Fibroblast of villous mesenchyme (primary cell): ENCODE results near the gene PDIA5. TPM values are rescaled to one million over a fixed set of nuclear protein-coding genes. Genes with fewer than 3 reads are reported as not detected.

Experiments used
- DNase-seq: peaks from one replicate; pipeline ENCODE4 v3.0.0-alpha.2; 2010; ENCODE audit warnings: low read depth
- H3K4me3 ChIP-seq: 2 replicates; pipeline ENCODE4 v1.5.1; 2011; ENCODE audit warnings: low read depth, mild to moderate bottlenecking, low read length
- CTCF ChIP-seq: IDR thresholded peaks from 2 replicates; pipeline ENCODE4 v1.5.1; 2012; ENCODE audit warnings: low read depth, mild to moderate bottlenecking, low read length; ENCODE audit not compliant: insufficient read depth
- total RNA-seq: library from RNA; depleted of rRNA; stranded (reverse); fragments of >200 nt; gene quantifications from 2 replicates; pipeline ENCODE4 v1.2.3, GENCODE V29; 2012

PDIA5 gene
- total RNA-seq, 1 donor: 43.6 TPM

GRCh38 chr3:123021996-123022510 is 44.8 kb upstream of the PDIA5 start:
- TF ChIP-seq CTCF: no peak
- DNase-seq: no peak
- no peak overlapping the region for H3K4me3 ChIP-seq

- DNase-seq: no peak
- H3K4me3 ChIP-seq: no peak overlapping the region
- no peak for TF ChIP-seq CTCF
These were observed 42.8 kb upstream of the PDIA5 start for GRCh38 chr3:123024056-123024455.

- no peak for DNase-seq
- no peak for TF ChIP-seq CTCF
- no peak overlapping the region for H3K4me3 ChIP-seq
These were observed 40.9 kb upstream of the PDIA5 start for GRCh38 chr3:123025642-123026521.

- no peak for DNase-seq
- H3K4me3 ChIP-seq: peak overlapping the region; percentile 34
- no peak for TF ChIP-seq CTCF
These were observed 40.1 kb upstream of the PDIA5 start for GRCh38 chr3:123026565-123027291.

- peak within 1 kb of the TSS; percentile 45 for H3K4me3 ChIP-seq
- DNase-seq: peak; percentile 6
- peak; percentile 29 for TF ChIP-seq CTCF
These were observed 39.3 kb upstream of the PDIA5 start, which contains the start of gene SEMA5B for GRCh38 chr3:123027292-123028232. Gene SEMA5B, minus strand, starts transcription at chr3:123027763. Its CDS starts 66,500 bp downstream, at chr3:122961263.
